ENCODE results near the gene ARHGEF3. TPM values are rescaled to one million over a fixed set of nuclear protein-coding genes. Genes with fewer than 3 reads are reported as not detected.
A peak's percentile ranks its signal among the peaks of the same experiment; 100 is the strongest.

ARHGEF3 gene
- total RNA-seq, 1 donor from 2014 or later: 12.1 TPM

- no peak for FAIRE-seq
Measured at GRCh38 chr3:56818156-56818985, 16.6 kb upstream of the ARHGEF3 start.

GRCh38 chr3:56817646-56818045, 15.9 kb upstream of the ARHGEF3 start:
- DNase-seq (ENCODE audit: low read depth) (no peak), FAIRE-seq (peak; percentile 50)
- Histone ChIP-seq H3K36me3 (ENCODE audit: control insufficient read depth, insufficient read depth, low read length) (no peaks in the 10 kb centered on the region), H3K27me3 (ENCODE audit: control insufficient read depth, insufficient read depth, low read length) (no peaks in the 10 kb centered on the region), H3K4me3 (ENCODE audit: low read depth, low read length) (no peak overlapping the region)
- TF ChIP-seq CTCF (IDR thresholded peaks at IDR 0.05; ENCODE audit: insufficient read depth, low read length, severe bottlenecking): no peak

More at GRCh38 chr3:56818156-56818985, 16.6 kb upstream of the ARHGEF3 start:
- DNase-seq (ENCODE audit: low read depth): no peak
- Histone ChIP-seq H3K27me3 (ENCODE audit: control insufficient read depth, insufficient read depth, low read length) (no peaks in the 10 kb centered on the region), H3K36me3 (ENCODE audit: control insufficient read depth, insufficient read depth, low read length) (no peaks in the 10 kb centered on the region), H3K4me3 (ENCODE audit: low read depth, low read length) (no peak overlapping the region)
- no peak for TF ChIP-seq CTCF (IDR thresholded peaks at IDR 0.05; ENCODE audit: insufficient read depth, low read length, severe bottlenecking)

- DNase-seq (ENCODE audit: low read depth) (no peak), FAIRE-seq (no peak)
- Histone ChIP-seq H3K4me3 (ENCODE audit: low read depth, low read length) (no peak overlapping the region), H3K36me3 (ENCODE audit: control insufficient read depth, insufficient read depth, low read length) (no peaks in the 10 kb centered on the region), H3K27me3 (ENCODE audit: control insufficient read depth, insufficient read depth, low read length) (no peaks in the 10 kb centered on the region)
- no peak for TF ChIP-seq CTCF (IDR thresholded peaks at IDR 0.05; ENCODE audit: insufficient read depth, low read length, severe bottlenecking)
Measured at GRCh38 chr3:56816061-56816460, 14.3 kb upstream of the ARHGEF3 start.

GRCh38 chr3:56815589-56815988, 13.8 kb upstream of the ARHGEF3 start:
- Histone ChIP-seq H3K4me3 (ENCODE audit: low read depth, low read length) (no peak overlapping the region), H3K27me3 (ENCODE audit: control insufficient read depth, insufficient read depth, low read length) (no peaks in the 10 kb centered on the region), H3K36me3 (ENCODE audit: control insufficient read depth, insufficient read depth, low read length) (no peaks in the 10 kb centered on the region)
- no peak for TF ChIP-seq CTCF (IDR thresholded peaks at IDR 0.05; ENCODE audit: insufficient read depth, low read length, severe bottlenecking)
- no peak for DNase-seq (ENCODE audit: low read depth)
- no peak for FAIRE-seq

- TF ChIP-seq CTCF (IDR thresholded peaks at IDR 0.05; ENCODE audit: insufficient read depth, low read length, severe bottlenecking): no peak
- H3K4me3 ChIP-seq (ENCODE audit: low read depth, low read length): no peak overlapping the region
- no peak for FAIRE-seq
- no peaks in the 10 kb centered on the region for H3K27me3 ChIP-seq (ENCODE audit: control insufficient read depth, insufficient read depth, low read length)
- no peak for DNase-seq (ENCODE audit: low read depth)
- H3K36me3 ChIP-seq (ENCODE audit: control insufficient read depth, insufficient read depth, low read length): no peaks in the 10 kb centered on the region
Measured at GRCh38 chr3:56813653-56813960, 11.9 kb upstream of the ARHGEF3 start.
